Fibroblast of lung (primary cell): ENCODE measurements around the gene CD79B.
A peak's percentile ranks its signal among the peaks of the same experiment; 100 is the strongest.

Experiments
- CTCF ChIP-seq, 2 donors: IDR thresholded peaks in 1 of 2; conservative IDR thresholded peaks in 1 of 2; 1 replicate in 1 of 2; 2 replicates in 1 of 2; pipeline ENCODE4 v1.5.1; 2011 to 2012; ENCODE audit warnings: low read length in 2 of 2, control low read depth in 1 of 2, inconsistent platforms in 1 of 2, low read depth in 1 of 2, mild to moderate bottlenecking in 1 of 2
- EZH2 ChIP-seq: IDR thresholded peaks from 2 replicates; pipeline ENCODE4 v1.5.1; 2012; ENCODE audit warnings: low read length, control low read depth, mild to moderate bottlenecking; ENCODE audit errors: missing control alignments

GRCh38 chr17:63943745-63944144 lies 11.6 kb upstream of the CD79B start:
- TF ChIP-seq CTCF (conservative IDR thresholded peaks at IDR 0.05 in 1 of 2, IDR thresholded peaks at IDR 0.05 in 1 of 2; ENCODE audit: low read depth in 1 of 2, low read length in 2 of 2): peak in 1 of 2 donors; percentile 13
- TF ChIP-seq EZH2: no peak
